Liver (tissue), 3 donors: ENCODE data around the gene MIGA1.

Experiments used
- ATF3 ChIP-seq: IDR thresholded peaks from 2 replicates; pipeline ENCODE4 v1.6.1; 2016; ENCODE audit warnings: antibody characterized with exemption
- CTCF ChIP-seq: fragments of 150-350 bp; IDR thresholded peaks from 2 replicates; pipeline ENCODE4 v1.5.1; 2017; ENCODE audit warnings: improper control_type of control experiment, low read depth, low read length; ENCODE audit not compliant: missing input control
- GABPA ChIP-seq, 2 donors: IDR thresholded peaks in 1 of 2; conservative IDR thresholded peaks in 1 of 2; 2 replicates each; pipeline ENCODE4 v1.6.1; 2016; ENCODE audit warnings: antibody characterized with exemption in 2 of 2, mild to moderate bottlenecking in 1 of 2, moderate library complexity in 1 of 2
- MAX ChIP-seq: IDR thresholded peaks from 2 replicates; pipeline ENCODE4 v1.6.1; 2016; ENCODE audit warnings: antibody characterized with exemption
- REST ChIP-seq: IDR thresholded peaks from 2 replicates; pipeline ENCODE4 v1.6.1; 2016; ENCODE audit warnings: antibody characterized with exemption, mild to moderate bottlenecking
- SP1 ChIP-seq: IDR thresholded peaks from 2 replicates; pipeline ENCODE4 v1.6.1; 2018; ENCODE audit warnings: antibody characterized with exemption, mild to moderate bottlenecking
- TAF1 ChIP-seq: conservative IDR thresholded peaks from 2 replicates; pipeline ENCODE4 v1.6.1; 2016; ENCODE audit warnings: antibody characterized with exemption, mild to moderate bottlenecking
- donor health status: healthy.
- donor health status: healthy.

GRCh38 chr1:77833521-77834100 lies 54.2 kb downstream of the MIGA1 start:
- TF ChIP-seq GABPA (IDR thresholded peaks at IDR 0.05 in 1 of 2, conservative IDR thresholded peaks at IDR 0.05 in 1 of 2) (no peak), CTCF (no peak), ATF3 (no peak), REST (no peak), TAF1 (no peak), MAX (no peak), SP1 (no peak)
